GM12878 (cell line): ENCODE results near the gene GRAMD1B. TPM values are rescaled to one million over a fixed set of nuclear protein-coding genes. Genes with fewer than 3 reads are reported as not detected.

Experiments
- ATAC-seq: fragments of 200-7000 bp; cut with Tn5 transposase; 3 replicates; pipeline ENCODE4 v1.9.1; 2020; ENCODE audit warnings: mild to moderate bottlenecking, moderate library complexity
- BruUV-seq: library from RNA; stranded (reverse); fragments of 400-500 nt; replicated peaks from 2 replicates; lab custom pipeline; 2021; lab: Mats Ljungman, UMichigan
- CTCF ChIA-PET: fragments of 300-600 bp; sonication (Branson Sonifier 250); formaldehyde crosslinking; extraction: SDS; loops from one replicate; lab custom pipeline; 2021; ENCODE audit warnings: inconsistent platforms; lab: Yijun Ruan, JAX
- POLR2A ChIA-PET: fragments of 350-600 bp; formaldehyde crosslinking; extraction: SDS; loops from one replicate; lab custom pipeline; 2021; ENCODE audit warnings: inconsistent platforms; lab: Charles Lee
- RAD21 ChIA-PET: fragments of 300-600 bp; sonication (Branson Sonifier 250); formaldehyde crosslinking; loops from one replicate; lab custom pipeline; 2023; ENCODE audit warnings: antibody characterized with exemption; ENCODE audit not compliant: unreplicated experiment; lab: Charles Lee
- SMC1A ChIA-PET: fragments of 300-600 bp; sonication (Branson Sonifier 250); formaldehyde crosslinking; loops from one replicate; lab custom pipeline; 2023; ENCODE audit not compliant: unreplicated experiment, uncharacterized antibody; lab: Charles Lee
- DNase-seq: peaks from one replicate; pipeline ENCODE4 v3.0.0-alpha.2; 2011; ENCODE audit warnings: low read depth, low spot score
- FAIRE-seq: peaks from 3 replicates; lab custom pipeline; 2011; peaks lifted over from hg19 to GRCh38; lab: Jason Lieb, UNC
- H2AFZ ChIP-seq: 2 replicates; pipeline ENCODE4 v1.6.0; 2011; ENCODE audit warnings: low read depth, low read length, control low read depth; ENCODE audit not compliant: control insufficient read depth
- H3K27ac ChIP-seq: 2 replicates; pipeline ENCODE4 v1.5.1; 2011; ENCODE audit warnings: control low read depth; ENCODE audit not compliant: control insufficient read depth, insufficient read depth
- H3K27me3 ChIP-seq, 2 experiments: replicated peaks in 1 of 2; 2 replicates each; pipeline versions ENCODE4 v1.6.0 to v1.6.1; 2011; ENCODE audit warnings: low read length in 1 of 2; ENCODE audit not compliant: control insufficient read depth in 2 of 2, insufficient read depth in 2 of 2
- H3K36me3 ChIP-seq, 2 experiments: 2 replicates each; pipeline ENCODE4 v1.5.1; 2011; ENCODE audit warnings: low read length in 1 of 2; ENCODE audit not compliant: control insufficient read depth in 2 of 2, insufficient read depth in 2 of 2
- H3K4me1 ChIP-seq: 2 replicates; pipeline ENCODE4 v1.6.1; 2011; ENCODE audit warnings: mild to moderate bottlenecking, low read length, moderate library complexity, mixed read lengths; ENCODE audit not compliant: control insufficient read depth, insufficient read depth
- H3K4me2 ChIP-seq: 2 replicates; pipeline ENCODE4 v1.6.0; 2011; ENCODE audit warnings: control low read depth; ENCODE audit not compliant: control insufficient read depth, insufficient read depth
- H3K4me3 ChIP-seq: fragments of 200-600 bp; sonication (generic); 2 replicates; pipeline ENCODE4 v1.5.1; 2016
- H3K79me2 ChIP-seq: 2 replicates; pipeline ENCODE4 v1.6.0; 2011; ENCODE audit warnings: low read length; ENCODE audit not compliant: control insufficient read depth, insufficient read depth
- H3K9ac ChIP-seq: 2 replicates; pipeline ENCODE4 v1.8.0; 2011; ENCODE audit warnings: low read length, control low read depth, mixed read lengths; ENCODE audit not compliant: control insufficient read depth, insufficient read depth
- H3K9me3 ChIP-seq: replicated peaks from 3 replicates; pipeline ENCODE4 v1.5.1; 2011; ENCODE audit warnings: mild to moderate bottlenecking, low read length; ENCODE audit not compliant: control insufficient read depth, insufficient read depth
- H4K20me1 ChIP-seq: 2 replicates; pipeline ENCODE4 v1.6.0; 2011; ENCODE audit not compliant: control insufficient read depth, insufficient read depth
- BRCA1 ChIP-seq: IDR thresholded peaks from 2 replicates; pipeline ENCODE4 v1.6.1; 2011; ENCODE audit warnings: low read depth, low read length, improper control_type of control experiment
- CEBPZ ChIP-seq: fragments of 150-350 bp; IDR thresholded peaks from 2 replicates; pipeline ENCODE4 v1.6.1; 2016; ENCODE audit warnings: low read depth, low read length
- GATAD2B ChIP-seq: fragments of 450-650 bp; conservative IDR thresholded peaks from 2 replicates; pipeline ENCODE4 v1.6.1; 2017; ENCODE audit warnings: low read depth, mild to moderate bottlenecking, moderate library complexity
- HSF1 ChIP-seq: fragments of 150-350 bp; IDR thresholded peaks from 2 replicates; pipeline ENCODE4 v1.6.1; 2014; ENCODE audit warnings: mild to moderate bottlenecking, low read depth, low read length
- MTA3 ChIP-seq: IDR thresholded peaks from 2 replicates; pipeline ENCODE4 v1.6.1; 2012; ENCODE audit warnings: low read length, inconsistent platforms, borderline replicate concordance
- PAX5 ChIP-seq: IDR thresholded peaks from 2 replicates; pipeline ENCODE4 v1.6.1; 2011; ENCODE audit warnings: low read depth, low read length, borderline replicate concordance
- PML ChIP-seq: IDR thresholded peaks from 2 replicates; pipeline ENCODE4 v1.6.1; 2012; ENCODE audit warnings: low read length, inconsistent platforms
- RBBP5 ChIP-seq: fragments of 200-600 bp; sonication (generic); conservative IDR thresholded peaks from 2 replicates; pipeline ENCODE4 v1.6.1; 2016
- SKIL ChIP-seq: fragments of 450-650 bp; IDR thresholded peaks from 2 replicates; pipeline ENCODE4 v1.6.1; 2017; ENCODE audit warnings: mild to moderate bottlenecking, low read depth, inconsistent platforms; ENCODE audit not compliant: poor library complexity, severe bottlenecking
- SMARCA5 ChIP-seq: fragments of 450-650 bp; IDR thresholded peaks from 2 replicates; pipeline ENCODE4 v1.6.1; 2017; ENCODE audit warnings: mild to moderate bottlenecking
- TCF12 ChIP-seq: IDR thresholded peaks from 2 replicates; pipeline ENCODE4 v1.6.1; 2011; ENCODE audit warnings: low read depth, mild to moderate bottlenecking, low read length
- YBX1 ChIP-seq: fragments of 450-650 bp; IDR thresholded peaks from 2 replicates; pipeline ENCODE4 v1.6.1; 2016; ENCODE audit warnings: antibody characterized with exemption
- WGBS: methylation state at CpG from one replicate; pipeline ENCODE4 v1.1.6; 2016; ENCODE audit warnings: low lambda C conversion rate; ENCODE audit not compliant: insufficient replicate concordance, insufficient coverage; ENCODE audit errors: missing lambda C conversion rate; 5-methylcytosine and 5-hydroxymethylcytosine counted together
- in situ Hi-C: fragments of 300-500 bp; cut with MboI; formaldehyde crosslinking; loops from 9 replicates; pipeline ENCODE4 v1.14.3; 2018; ENCODE audit warnings: mixed read lengths
- intact Hi-C: fragments of 100-400 bp; cut with micrococcal nuclease; formaldehyde crosslinking; loops from one replicate; pipeline ENCODE4 v1.14.2; 2022; ENCODE audit not compliant: unreplicated experiment
- polyA plus RNA-seq, 11 experiments: library from polyadenylated mRNA; depleted of rRNA in 4 of 11; unstranded in 6 of 11; stranded (reverse) in 5 of 11; fragments of >200 nt; fragmentation: Nextera tagmentation in 4 of 11; fragmentation: Illumina TruSeq in 1 of 11; extraction: Ambion mirVana in 4 of 11; extraction: Trizol in 1 of 11; gene quantifications; 1 replicate in 1 of 11; 2 replicates in 10 of 11; pipeline versions ENCODE4 v1.2.1 to v1.2.3, GENCODE V29; 2011 to 2016; ENCODE audit warnings: inconsistent platforms in 2 of 11, missing spikeins in 2 of 11, low read depth in 1 of 11
- total RNA-seq, 4 experiments: library from RNA; depleted of rRNA in 3 of 4; stranded (reverse); fragments of >200 nt in 3 of 4; fragmentation: Illumina TruSeq in 1 of 4; extraction: Trizol in 1 of 4; gene quantifications; 2 replicates each; pipeline versions ENCODE4 v1.2.1 to v1.2.3, GENCODE V29; 2013 to 2021
- TF ChIP-seq, protein P1 (sequence below): fragments of 450-650 bp; formaldehyde crosslinking; IDR thresholded peaks from 2 replicates; pipeline ENCODE4 v1.4.0; 2022; ENCODE audit warnings: mild to moderate bottlenecking, moderate library complexity

The GRAMD1B gene
- total and polyA plus RNA-seq, 10 of the 15 experiments (the other 5 are each of a cell fraction or from before 2014, with no cell fraction given) = 1.9 to 49.1 (median 26.9) TPM

DNA sequence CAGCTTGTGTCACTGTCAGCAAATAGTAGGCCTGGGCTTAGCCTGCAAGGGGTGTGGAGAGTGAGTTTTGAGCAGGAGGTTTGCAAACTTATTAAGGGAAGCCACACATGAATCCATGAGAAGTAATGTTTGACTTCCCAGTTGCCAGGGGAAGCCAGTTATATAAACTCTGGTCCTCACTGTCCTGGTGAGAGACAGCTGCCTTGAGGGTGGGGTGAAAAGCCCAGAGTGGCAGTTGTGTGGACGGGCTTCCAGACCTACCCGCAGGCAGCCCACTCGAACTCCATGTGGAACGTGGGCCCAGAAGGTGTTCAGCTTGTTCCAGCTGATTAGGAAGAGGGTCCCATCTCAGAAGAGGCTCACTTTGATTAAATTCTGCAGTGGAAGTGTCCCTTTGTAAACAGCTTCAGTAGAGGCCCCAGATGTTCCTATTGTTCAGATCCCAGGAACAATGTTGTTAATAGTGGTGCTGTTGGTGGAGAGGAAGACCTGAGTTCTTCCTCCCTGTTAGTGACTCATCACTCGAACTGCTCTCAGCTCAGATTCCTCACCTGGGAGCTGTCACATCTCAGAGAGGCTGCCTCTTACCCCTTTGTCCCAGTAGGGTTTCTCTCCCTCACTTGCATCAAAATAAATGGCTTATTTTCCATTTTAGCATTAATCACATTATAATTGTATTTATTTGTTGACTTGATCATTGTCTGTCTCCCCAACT, 63.4 kb downstream of the GRAMD1B start:
- RAD21 ChIA-PET = interaction anchor here (0.5 to 2.0 kb wide), 3 partner anchors 10 to 38 kb away, joined by 3 to 6 read pairs (median 5); no protein-coding TSS in a partner anchor
- Histone ChIP-seq H3K9ac (no peak overlapping the region), H3K79me2 (no peaks in the 10 kb centered on the region)
- CTCF ChIA-PET = interaction anchor here (0.7 to 1.6 kb wide), 6 partner anchors 9 to 192 kb away, joined by 3 to 5 read pairs (median 4); no protein-coding TSS in a partner anchor
- BruUV-seq = no TSS peak
- DNase-seq = no peak
- TF ChIP-seq CEBPZ (no peak), SMARCA5 (no peak), SKIL (no peak), MTA3 (no peak), PML (no peak), TCF12 (no peak), GATAD2B (no peak), HSF1 (no peak), BRCA1 (no peak), YBX1 (no peak), RBBP5 (no peak), PAX5 (no peak)
- TF ChIP-seq, protein P1, sequence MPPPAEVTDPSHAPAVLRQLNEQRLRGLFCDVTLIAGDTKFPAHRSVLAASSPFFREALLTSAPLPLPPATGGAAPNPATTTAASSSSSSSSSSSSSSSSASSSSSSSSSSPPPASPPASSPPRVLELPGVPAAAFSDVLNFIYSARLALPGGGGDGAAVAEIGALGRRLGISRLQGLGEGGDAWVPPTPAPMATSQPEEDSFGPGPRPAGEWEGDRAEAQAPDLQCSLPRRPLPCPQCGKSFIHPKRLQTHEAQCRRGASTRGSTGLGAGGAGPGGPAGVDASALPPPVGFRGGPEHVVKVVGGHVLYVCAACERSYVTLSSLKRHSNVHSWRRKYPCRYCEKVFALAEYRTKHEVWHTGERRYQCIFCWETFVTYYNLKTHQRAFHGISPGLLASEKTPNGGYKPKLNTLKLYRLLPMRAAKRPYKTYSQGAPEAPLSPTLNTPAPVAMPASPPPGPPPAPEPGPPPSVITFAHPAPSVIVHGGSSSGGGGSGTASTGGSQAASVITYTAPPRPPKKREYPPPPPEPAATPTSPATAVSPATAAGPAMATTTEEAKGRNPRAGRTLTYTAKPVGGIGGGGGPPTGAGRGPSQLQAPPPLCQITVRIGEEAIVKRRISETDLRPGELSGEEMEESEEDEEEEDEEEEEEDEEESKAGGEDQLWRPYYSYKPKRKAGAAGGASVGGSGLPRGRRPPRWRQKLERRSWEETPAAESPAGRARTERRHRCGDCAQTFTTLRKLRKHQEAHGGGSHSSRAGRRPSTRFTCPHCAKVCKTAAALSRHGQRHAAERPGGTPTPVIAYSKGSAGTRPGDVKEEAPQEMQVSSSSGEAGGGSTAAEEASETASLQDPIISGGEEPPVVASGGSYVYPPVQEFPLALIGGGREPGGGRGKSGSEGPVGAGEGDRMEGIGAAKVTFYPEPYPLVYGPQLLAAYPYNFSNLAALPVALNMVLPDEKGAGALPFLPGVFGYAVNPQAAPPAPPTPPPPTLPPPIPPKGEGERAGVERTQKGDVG (CRISPR knock-in tag) = no peak
- TF ChIP-seq, all 136 proteins: peak for 0
- in situ Hi-C loops = no loop called here
- H4K20me1 ChIP-seq = no peaks in the 10 kb centered on the region
- H3K4me2 ChIP-seq = no peak overlapping the region
- intact Hi-C loops = no loop called here
- SMC1A ChIA-PET = interaction anchor here (0.5 to 3.3 kb wide), 3 partner anchors 14 to 79 kb away, joined by 3 to 11 read pairs (median 3); no protein-coding TSS in a partner anchor
- no peaks in the 10 kb centered on the region; a peak in 1 of 4 replicates for H3K36me3 ChIP-seq
- no peaks in the 10 kb centered on the region for H3K27me3 ChIP-seq
- H2AFZ ChIP-seq = no peak overlapping the region
- FAIRE-seq (no peak), ATAC-seq (no peak)
- 43% methylated on average over 5 of the region's 5 CpGs for WGBS
- H3K4me1 ChIP-seq = no peaks in the 10 kb centered on the region; the same call in 1 of the 2 replicates
- POLR2A ChIA-PET = interaction anchor here (0.6 kb wide), 1 partner anchor 87 kb away, joined by 4 read pairs; no protein-coding TSS in a partner anchor
- H3K4me3 ChIP-seq = no peak overlapping the region
- H3K27ac ChIP-seq = no peak overlapping the region
- H3K9me3 ChIP-seq = no peaks in the 10 kb centered on the region
